GM10248 (cell line): ENCODE results near the gene RFTN1.

Experiments used
- CTCF ChIA-PET: fragments of 300-600 bp; sonication (Branson Sonifier 250); formaldehyde crosslinking; extraction: SDS; loops from one replicate; lab custom pipeline; 2021; ENCODE audit warnings: antibody characterized with exemption; lab: Yijun Ruan, JAX
- POLR2A ChIA-PET: fragments of 350-650 bp; sonication (Branson Sonifier 250); formaldehyde crosslinking; extraction: SDS; loops from one replicate; lab custom pipeline; 2020; ENCODE audit warnings: antibody characterized with exemption; lab: Yijun Ruan, JAX
- DNase-seq: peaks from one replicate; pipeline ENCODE4 v3.0.0; 2012; ENCODE audit errors: extremely low spot score
- TF ChIP-seq, protein P1 (sequence below): IDR thresholded peaks from 2 replicates; pipeline ENCODE4 v1.5.1; 2012; ENCODE audit warnings: mild to moderate bottlenecking, low read depth; ENCODE audit errors: extremely low read depth, missing control alignments, control extremely low read depth

The RFTN1 gene

DNA sequence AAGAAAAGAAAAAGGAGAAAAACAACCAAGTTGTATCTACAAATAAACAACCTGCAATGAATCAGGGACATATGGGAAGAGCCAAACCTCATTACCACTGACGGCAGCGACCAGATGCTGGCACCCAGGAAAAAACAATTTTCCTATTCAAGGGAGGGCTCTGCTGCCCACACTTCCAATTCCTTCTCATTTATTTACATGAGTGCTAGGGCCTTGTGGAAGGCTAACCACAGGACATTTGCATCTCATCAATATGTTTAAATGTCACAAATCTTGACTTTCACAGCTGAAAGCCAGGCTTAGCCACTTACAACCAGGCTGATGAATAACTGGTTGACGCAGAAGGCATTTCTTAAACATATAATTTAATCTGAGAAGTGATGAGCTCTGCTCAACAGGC is 36.0 kb downstream of the RFTN1 start:
- DNase-seq: no peak
- ChIA-PET CTCF (interaction anchor here (1.0 to 2.3 kb wide), 7 partner anchors 13 to 189 kb away, joined by 3 to 6 read pairs (median 4); no protein-coding TSS in a partner anchor), POLR2A (interaction anchor here (0.6 kb wide), 1 partner anchor 34 kb away, joined by 3 read pairs; no protein-coding TSS in a partner anchor)
- TF ChIP-seq, protein P1, sequence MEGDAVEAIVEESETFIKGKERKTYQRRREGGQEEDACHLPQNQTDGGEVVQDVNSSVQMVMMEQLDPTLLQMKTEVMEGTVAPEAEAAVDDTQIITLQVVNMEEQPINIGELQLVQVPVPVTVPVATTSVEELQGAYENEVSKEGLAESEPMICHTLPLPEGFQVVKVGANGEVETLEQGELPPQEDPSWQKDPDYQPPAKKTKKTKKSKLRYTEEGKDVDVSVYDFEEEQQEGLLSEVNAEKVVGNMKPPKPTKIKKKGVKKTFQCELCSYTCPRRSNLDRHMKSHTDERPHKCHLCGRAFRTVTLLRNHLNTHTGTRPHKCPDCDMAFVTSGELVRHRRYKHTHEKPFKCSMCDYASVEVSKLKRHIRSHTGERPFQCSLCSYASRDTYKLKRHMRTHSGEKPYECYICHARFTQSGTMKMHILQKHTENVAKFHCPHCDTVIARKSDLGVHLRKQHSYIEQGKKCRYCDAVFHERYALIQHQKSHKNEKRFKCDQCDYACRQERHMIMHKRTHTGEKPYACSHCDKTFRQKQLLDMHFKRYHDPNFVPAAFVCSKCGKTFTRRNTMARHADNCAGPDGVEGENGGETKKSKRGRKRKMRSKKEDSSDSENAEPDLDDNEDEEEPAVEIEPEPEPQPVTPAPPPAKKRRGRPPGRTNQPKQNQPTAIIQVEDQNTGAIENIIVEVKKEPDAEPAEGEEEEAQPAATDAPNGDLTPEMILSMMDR: no peak

DNA sequence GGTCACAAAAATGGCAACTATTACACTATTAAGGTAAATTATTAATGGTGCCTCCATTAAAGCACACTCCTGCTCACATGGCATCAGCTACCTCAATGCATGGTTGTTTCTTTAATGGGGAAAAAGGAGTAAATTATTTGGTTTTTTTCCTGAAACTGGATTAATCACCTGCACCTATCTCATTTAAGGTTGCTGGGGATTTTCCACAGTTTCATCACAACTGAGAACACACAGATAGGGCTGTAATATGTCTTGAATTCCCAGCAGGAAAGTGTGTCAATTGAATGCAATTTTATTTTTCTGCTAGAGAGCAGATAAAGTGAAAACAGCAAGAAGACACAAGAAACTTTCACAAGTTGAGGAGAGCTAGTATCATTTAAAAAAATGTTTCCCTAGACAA is 36.4 kb downstream of the RFTN1 start:
- ChIA-PET POLR2A (no interaction called here), CTCF (interaction anchor here (0.9 to 2.3 kb wide), 9 partner anchors 8 to 188 kb away, joined by 3 to 11 read pairs (median 4); no protein-coding TSS in a partner anchor)
- no peak for DNase-seq
- TF ChIP-seq, protein P1: no peak

DNA sequence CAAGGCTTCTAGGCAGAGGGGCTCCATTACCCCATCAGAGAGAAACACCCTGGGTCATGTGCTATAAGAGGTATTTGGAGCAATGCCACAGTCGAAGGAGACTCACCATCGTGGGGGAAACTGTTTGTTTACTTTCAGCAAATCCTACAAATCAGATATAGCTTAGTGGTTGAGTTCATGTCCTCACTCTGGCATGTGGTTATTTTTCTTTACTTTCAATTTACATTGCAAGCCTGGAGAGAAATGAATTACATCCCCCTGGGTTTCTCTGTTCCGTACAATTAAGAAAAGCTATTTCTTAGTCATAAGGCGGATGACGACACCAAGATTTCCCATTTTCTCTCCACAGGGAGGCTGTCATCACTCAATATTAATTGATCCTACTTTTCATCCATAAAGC is 36.9 kb downstream of the RFTN1 start:
- TF ChIP-seq, protein P1: no peak
- ChIA-PET CTCF (interaction anchor here (0.9 to 2.3 kb wide), 6 partner anchors 8 to 92 kb away, joined by 3 to 11 read pairs (median 4); no protein-coding TSS in a partner anchor), POLR2A (no interaction called here)
- no peak for DNase-seq

DNA sequence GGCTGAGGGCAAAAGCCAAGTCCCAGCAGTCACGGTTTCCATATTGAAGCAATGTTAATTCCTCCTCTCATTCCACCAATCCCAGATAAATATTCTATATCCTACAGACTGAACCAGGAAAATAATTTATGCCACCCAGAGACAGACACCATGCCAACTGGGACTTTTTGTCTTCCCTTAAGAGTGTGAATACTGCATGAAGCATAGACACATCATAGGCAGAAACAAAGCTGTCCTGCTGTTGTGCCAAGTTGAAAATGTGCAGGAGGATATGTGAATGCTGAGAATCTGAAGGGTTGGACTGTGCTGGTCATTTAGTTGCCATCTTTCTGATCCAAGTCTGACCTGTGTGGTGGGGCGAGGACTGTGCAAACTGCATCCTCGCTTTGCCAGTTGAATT is 37.7 kb downstream of the RFTN1 start:
- ChIA-PET CTCF (interaction anchor here (1.2 to 1.6 kb wide), 6 partner anchors 9 to 91 kb away, joined by 3 to 11 read pairs (median 4); no protein-coding TSS in a partner anchor), POLR2A (interaction anchor here (0.5 kb wide), 1 partner anchor 54 kb away, joined by 3 read pairs; no protein-coding TSS in a partner anchor)
- no peak for DNase-seq
- TF ChIP-seq, protein P1: no peak

DNA sequence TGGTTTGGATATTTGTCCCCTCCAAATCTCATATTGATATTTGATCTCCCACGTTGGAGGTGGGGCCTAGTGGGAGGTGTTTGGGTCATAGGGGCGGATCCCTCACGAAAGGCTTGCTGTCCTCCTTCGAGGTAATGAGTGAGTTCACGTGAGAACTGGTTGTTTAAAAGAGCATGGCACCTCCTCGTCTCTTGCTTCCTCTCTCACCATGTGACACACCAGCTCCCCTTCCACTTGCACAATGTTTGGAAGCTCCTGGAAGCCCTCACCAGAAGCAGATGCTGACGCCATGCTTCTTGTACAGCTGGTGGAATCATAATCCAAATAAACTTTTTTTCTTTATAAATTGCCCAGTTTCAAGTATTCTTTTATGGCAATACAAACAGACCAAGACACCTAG is 38.6 kb downstream of the RFTN1 start:
- no peak for DNase-seq
- TF ChIP-seq, protein P1: no peak
- CTCF ChIA-PET: interaction anchor here (1.0 to 1.6 kb wide), 3 partner anchors 13 to 42 kb away, joined by 3 to 4 read pairs (median 3); no protein-coding TSS in a partner anchor
- POLR2A ChIA-PET: no interaction called here

DNA sequence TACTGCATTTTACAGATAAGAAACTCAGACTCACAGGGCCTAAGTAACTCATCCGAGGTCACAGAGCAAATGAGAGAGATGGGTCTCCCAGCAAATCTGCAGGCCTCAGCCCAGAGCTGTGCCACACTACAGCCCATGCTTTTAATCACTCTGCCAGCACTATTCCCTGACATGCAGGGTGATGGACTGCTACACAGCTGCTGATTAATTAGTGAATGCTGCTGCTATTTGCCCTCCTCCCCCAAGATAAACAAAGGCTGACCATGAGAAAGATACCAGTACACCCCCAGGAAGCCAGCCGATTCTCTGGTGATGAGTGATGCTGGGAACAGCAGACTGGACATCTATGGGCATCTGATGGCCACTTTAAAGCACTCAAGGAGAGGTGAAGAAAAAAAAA is 39.3 kb downstream of the RFTN1 start:
- no peak for DNase-seq
- ChIA-PET CTCF (interaction anchor here (1.0 to 1.6 kb wide), 2 partner anchors 12 to 43 kb away, joined by 3 to 4 read pairs; no protein-coding TSS in a partner anchor), POLR2A (no interaction called here)
- TF ChIP-seq, protein P1: no peak
